Caki2 (cell line): Measurements from ENCODE around the gene LUC7L2. TPM values are rescaled to one million over a fixed set of nuclear protein-coding genes. Genes with fewer than 3 reads are reported as not detected.
"Not testable (repeated sequence)": the region's sequence is repeated elsewhere in the genome, so short reads cannot be mapped to it uniquely, and the experiment has no call there.

Source experiments
- DNase-seq: peaks from one replicate; pipeline ENCODE4 v3.0.0-alpha.2; 2015; ENCODE audit warnings: low read depth
- in situ Hi-C: cut with HindIII; loops from 2 replicates; pipeline ENCODE4 v1.10.0; 2016; ENCODE audit warnings: low sequenced_read_pairs, low pct_unique_long_range_greater_than_20kb, mixed read lengths
- total RNA-seq: library from RNA; depleted of rRNA; stranded (reverse); fragments of >200 nt; shearing (Covaris generic); gene quantifications from 2 replicates; pipeline ENCODE4 v1.2.3, GENCODE V29; 2014; ENCODE audit warnings: low replicate concordance

The LUC7L2 gene
- total RNA-seq, 1 experiment from 2014 or later = 37.1 TPM

- in situ Hi-C loops = no loop called here
- no peak for DNase-seq
Observed at GRCh38 chr7:139345042-139345441, 14.7 kb upstream of the LUC7L2 start.

- no peak for DNase-seq
- in situ Hi-C loops = no loop called here
Observed at GRCh38 chr7:139351027-139351426, 8.7 kb upstream of the LUC7L2 start.

GRCh38 chr7:139354729-139355128 is 5.0 kb upstream of the LUC7L2 start:
- no peak for DNase-seq

GRCh38 chr7:139355320-139355719 is 4.4 kb upstream of the LUC7L2 start:
- no peak for DNase-seq
- in situ Hi-C loops = no loop called here

More at GRCh38 chr7:139354729-139355128, 5.0 kb upstream of the LUC7L2 start:
- in situ Hi-C loops = no loop called here

- DNase-seq, in situ Hi-C loops: not testable (repeated sequence)
Observed at GRCh38 chr7:139357729-139358506, 1.8 kb upstream of the LUC7L2 start.

GRCh38 chr7:139358541-139359365 is 941 bp upstream of the LUC7L2 start:
- in situ Hi-C loops = no loop called here
- DNase-seq = peak; percentile 77

- in situ Hi-C loops = no loop called here
- peak; percentile 95 for DNase-seq
Observed at GRCh38 chr7:139360210-139360947, 685 bp downstream of the LUC7L2 start.

GRCh38 chr7:139360948-139361307 is 1.2 kb downstream of the LUC7L2 start:
- in situ Hi-C loops = no loop called here
- DNase-seq = no peak

GRCh38 chr7:139361523-139361922 is 1.8 kb downstream of the LUC7L2 start:
- in situ Hi-C loops = no loop called here
- DNase-seq = no peak

GRCh38 chr7:139362302-139362701 is 2.6 kb downstream of the LUC7L2 start:
- no peak for DNase-seq
- in situ Hi-C loops = no loop called here

GRCh38 chr7:139362981-139363380 is 3.3 kb downstream of the LUC7L2 start:
- in situ Hi-C loops = no loop called here
- no peak for DNase-seq

- no peak for DNase-seq
- in situ Hi-C loops = no loop called here
Observed at GRCh38 chr7:139365336-139365735, 5.6 kb downstream of the LUC7L2 start.

- DNase-seq = no peak
- in situ Hi-C loops = no loop called here
Observed at GRCh38 chr7:139366400-139366799, 6.7 kb downstream of the LUC7L2 start.

- in situ Hi-C loops = no loop called here
- DNase-seq = no peak
Observed at GRCh38 chr7:139367438-139368155, 7.9 kb downstream of the LUC7L2 start.

GRCh38 chr7:139370301-139370942 is 10.7 kb downstream of the LUC7L2 start:
- DNase-seq = no peak
- in situ Hi-C loops = no loop called here

- in situ Hi-C loops = no loop called here
- DNase-seq = no peak
Observed at GRCh38 chr7:139370943-139371313, 11.2 kb downstream of the LUC7L2 start.

GRCh38 chr7:139374246-139374645 is 14.6 kb downstream of the LUC7L2 start:
- in situ Hi-C loops = no loop called here
- DNase-seq = no peak

GRCh38 chr7:139382439-139382838 is 22.7 kb downstream of the LUC7L2 start:
- in situ Hi-C loops = no loop called here
- no peak for DNase-seq
